Activated naive CD4-positive, alpha-beta T cell treated with anti-CD3 and anti-CD28 coated beads, Interleukin-2, amount 50 U/mL, for 72 hours (primary cell): Measurements from ENCODE around the gene PPP1CA. TPM values are rescaled to one million over a fixed set of nuclear protein-coding genes. Genes with fewer than 3 reads are reported as not detected.

Experiments
- ATAC-seq, 2 donors: fragments of 150-1000 bp; cut with Tn5 transposase; 2 replicates each; pipeline ENCODE4 v1.10.0; 2021; ENCODE audit warnings: mild to moderate bottlenecking in 2 of 2, moderate library complexity in 2 of 2
- DNase-seq, 2 donors: peaks; one replicate each; pipeline ENCODE4 v3.0.0; 2021 to 2022; ENCODE audit warnings: low spot score in 2 of 2
- H3K27ac Mint-ChIP-seq, 2 donors: one replicate each; pipeline ENCODE4 v1.8.0; 2022; ENCODE audit warnings: mild to moderate bottlenecking in 2 of 2, mixed read lengths in 2 of 2
- H3K36me3 Mint-ChIP-seq, 2 donors: one replicate each; pipeline ENCODE4 v1.8.0; 2022; ENCODE audit warnings: mixed read lengths in 2 of 2
- H3K9me3 Mint-ChIP-seq, 2 donors: one replicate each; pipeline ENCODE4 v1.8.0; 2022; ENCODE audit warnings: mixed read lengths in 2 of 2
- total RNA-seq, 2 donors: library from RNA; stranded (reverse); gene quantifications; one replicate each; pipeline ENCODE4 v1.2.3, GENCODE V29; 2022

The PPP1CA gene
- total RNA-seq: 100 to 1,000 TPM; 238 to 253 TPM

DNA sequence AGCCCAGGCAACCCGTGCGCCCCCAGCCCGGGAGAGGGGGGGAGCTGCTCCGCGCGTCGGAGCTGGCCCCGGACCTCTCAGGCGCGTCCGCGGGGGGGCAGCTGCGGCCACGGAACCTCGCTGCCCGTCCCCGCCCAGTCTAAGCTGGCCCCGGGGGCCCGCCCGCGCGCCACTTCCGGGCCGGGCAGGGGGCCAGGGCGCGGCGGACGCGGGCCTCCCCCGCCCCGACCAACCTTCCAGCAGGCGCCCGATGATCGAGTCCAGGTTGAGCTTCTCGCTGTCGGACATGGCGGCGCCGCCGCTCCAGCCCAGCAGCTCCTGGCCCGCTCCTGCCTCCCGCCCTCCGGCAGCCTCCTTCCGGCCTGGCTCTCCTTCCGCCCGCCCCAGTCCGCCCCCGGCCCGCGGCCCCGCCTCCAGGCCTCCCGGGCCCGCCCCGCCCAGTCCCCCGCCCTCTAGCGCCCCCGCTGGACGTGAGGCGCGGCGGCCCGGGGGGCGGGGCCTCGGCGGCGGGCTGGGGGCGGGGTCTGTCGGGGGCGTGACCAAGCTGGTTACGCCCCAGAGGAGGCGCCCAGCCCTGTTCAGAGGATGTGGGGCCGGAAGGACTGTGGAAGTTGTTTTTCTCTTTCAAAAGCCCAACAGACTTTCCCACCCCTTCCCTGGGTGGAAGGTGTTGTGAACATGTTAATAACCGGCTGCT, at the start of gene PPP1CA:
Gene PPP1CA, minus strand, starts transcription at position 364 of the 697 bp plus-strand sequence. Its CDS starts 76 bp downstream, at position 288.
- Mint-ChIP-seq H3K27ac (peak within 1 kb of the TSS; percentile 79 to 92), H3K36me3 (peaks cover 22 to 43% of the 10 kb centered on the region in 2 donors), H3K9me3 (no peaks in the 10 kb centered on the region)
- ATAC-seq (peak; percentile 73 to 81), DNase-seq (peak; percentile 93 to 94)

DNA sequence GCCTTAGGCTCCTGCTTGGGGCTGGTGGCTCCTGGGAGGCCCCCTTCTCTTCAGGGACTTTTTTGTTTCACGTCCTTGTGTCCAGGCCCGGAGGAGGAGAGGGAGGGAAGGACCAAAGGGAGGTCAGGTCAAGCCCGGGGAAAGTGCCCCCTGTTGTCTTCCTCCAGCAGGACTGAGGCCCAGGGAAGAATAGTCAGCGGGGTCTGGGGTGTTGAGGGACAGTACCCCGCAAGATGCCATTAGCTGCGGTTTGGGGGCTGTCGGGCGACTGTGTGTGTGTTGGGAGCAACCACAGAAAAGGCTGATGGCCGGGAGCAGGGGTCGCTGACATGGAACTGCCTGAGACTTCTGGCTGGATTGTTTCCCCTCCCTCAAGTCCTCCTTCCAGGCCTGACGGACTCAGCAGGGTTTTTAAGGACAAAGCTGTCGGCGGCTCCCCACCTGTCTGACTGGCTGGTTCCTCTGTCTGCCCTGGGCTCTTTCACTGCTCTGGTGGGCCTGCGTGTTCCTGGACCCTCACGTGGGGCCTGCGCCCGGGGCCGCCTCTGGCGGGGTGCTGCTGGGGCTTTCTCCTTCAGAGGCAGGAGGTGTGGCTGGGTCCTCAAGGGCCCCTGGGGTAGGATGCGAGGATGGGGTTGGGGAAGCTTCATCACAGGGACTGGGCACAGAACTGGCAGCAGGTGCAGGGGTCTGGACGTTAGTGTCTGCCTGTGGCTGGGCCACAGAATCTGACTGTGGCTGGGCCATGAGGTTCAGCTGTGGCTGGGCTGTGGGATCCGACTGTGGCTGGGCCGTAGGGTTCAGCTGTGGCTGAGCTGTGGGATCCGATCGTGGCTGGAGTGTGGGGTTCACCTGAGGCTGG, 49.4 kb upstream of the PPP1CA start:
- no peaks in the 10 kb centered on the region for H3K9me3 Mint-ChIP-seq
- ATAC-seq (no peak), DNase-seq (no peak)
- peak overlapping the region; percentile 50 to 51 for H3K27ac Mint-ChIP-seq
- H3K36me3 Mint-ChIP-seq: no peaks in the 10 kb centered on the region

DNA sequence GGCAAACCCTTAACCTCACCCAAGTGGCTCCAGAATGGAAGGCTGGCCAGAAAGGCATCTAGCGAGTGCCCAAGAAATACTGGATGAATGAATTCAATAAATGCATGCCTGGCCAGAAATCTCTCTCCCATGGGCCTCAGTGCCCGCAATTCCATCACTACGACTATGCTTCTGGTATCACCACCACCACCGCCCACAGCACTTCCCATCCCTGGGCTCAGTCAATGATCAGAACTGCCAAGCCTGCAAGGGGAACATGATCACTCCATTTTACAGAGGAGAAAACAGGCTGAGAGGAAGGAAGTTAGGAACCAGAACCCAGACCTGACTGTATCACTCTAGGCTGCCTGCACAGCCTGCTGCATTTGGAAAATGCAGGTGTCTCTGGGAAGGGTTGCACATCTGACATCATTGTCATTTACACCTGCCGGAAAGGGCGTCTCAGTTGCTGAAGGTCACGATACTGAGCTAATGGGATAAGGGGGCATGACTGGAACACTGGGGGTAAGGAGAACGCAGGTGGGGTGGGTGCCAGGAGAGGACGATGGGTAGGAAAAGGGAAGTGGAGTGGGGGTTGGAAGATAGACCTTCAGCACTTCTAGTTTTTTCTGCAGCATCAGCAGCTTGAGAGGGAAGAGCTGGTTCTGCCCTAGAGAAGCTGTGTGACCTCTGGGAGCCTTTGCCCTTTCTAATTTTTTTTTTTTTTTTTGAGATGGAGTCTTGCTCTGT, 47.6 kb upstream of the PPP1CA start:
- ATAC-seq (no peak), DNase-seq (no peak)
- no peaks in the 10 kb centered on the region for H3K36me3 Mint-ChIP-seq
- no peaks in the 10 kb centered on the region for H3K9me3 Mint-ChIP-seq
- no peak overlapping the region for H3K27ac Mint-ChIP-seq

DNA sequence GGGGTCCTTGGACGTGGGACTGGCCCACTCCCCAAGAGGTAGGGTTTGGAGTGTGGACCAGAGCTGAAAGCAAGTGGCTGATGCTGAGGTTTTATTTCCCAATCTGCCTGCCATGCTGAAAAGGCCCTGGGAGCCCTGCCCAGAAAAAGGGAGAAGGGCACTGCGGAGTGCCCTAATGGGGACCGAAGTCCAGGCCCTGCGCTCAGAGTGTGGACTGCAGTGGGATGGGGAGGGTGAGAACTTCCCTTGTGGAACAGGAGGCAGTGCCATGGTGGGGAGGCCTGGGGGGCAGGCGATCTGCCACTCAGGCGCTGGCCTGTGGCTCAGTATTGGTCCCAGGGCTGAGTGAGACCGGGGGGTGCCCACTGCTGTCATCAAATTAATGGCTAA, 46.6 kb upstream of the PPP1CA start:
- Mint-ChIP-seq H3K36me3 (no peaks in the 10 kb centered on the region), H3K27ac (no peak overlapping the region), H3K9me3 (no peaks in the 10 kb centered on the region)
- ATAC-seq (no peak), DNase-seq (no peak)

DNA sequence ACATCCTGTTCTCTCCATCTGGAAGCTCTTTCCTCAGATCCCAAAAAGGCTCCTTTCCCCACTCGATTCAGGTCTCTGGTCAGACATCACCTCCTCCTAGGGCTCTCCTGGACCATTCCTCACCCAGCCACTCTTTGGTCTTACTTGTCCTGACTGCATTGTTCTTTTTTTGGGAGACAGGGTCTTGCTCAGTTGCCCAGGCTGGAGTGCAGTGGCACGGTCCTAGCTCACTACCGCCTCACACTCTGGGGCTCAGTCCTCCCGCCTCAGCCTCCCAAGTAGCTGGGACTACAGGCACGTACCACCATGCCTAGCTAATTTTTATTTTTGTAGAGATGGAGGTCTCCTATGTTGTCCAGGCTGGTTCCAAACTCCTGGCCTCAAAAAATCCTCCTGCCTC, 43.9 kb upstream of the PPP1CA start:
- H3K9me3 Mint-ChIP-seq: no peaks in the 10 kb centered on the region

DNA sequence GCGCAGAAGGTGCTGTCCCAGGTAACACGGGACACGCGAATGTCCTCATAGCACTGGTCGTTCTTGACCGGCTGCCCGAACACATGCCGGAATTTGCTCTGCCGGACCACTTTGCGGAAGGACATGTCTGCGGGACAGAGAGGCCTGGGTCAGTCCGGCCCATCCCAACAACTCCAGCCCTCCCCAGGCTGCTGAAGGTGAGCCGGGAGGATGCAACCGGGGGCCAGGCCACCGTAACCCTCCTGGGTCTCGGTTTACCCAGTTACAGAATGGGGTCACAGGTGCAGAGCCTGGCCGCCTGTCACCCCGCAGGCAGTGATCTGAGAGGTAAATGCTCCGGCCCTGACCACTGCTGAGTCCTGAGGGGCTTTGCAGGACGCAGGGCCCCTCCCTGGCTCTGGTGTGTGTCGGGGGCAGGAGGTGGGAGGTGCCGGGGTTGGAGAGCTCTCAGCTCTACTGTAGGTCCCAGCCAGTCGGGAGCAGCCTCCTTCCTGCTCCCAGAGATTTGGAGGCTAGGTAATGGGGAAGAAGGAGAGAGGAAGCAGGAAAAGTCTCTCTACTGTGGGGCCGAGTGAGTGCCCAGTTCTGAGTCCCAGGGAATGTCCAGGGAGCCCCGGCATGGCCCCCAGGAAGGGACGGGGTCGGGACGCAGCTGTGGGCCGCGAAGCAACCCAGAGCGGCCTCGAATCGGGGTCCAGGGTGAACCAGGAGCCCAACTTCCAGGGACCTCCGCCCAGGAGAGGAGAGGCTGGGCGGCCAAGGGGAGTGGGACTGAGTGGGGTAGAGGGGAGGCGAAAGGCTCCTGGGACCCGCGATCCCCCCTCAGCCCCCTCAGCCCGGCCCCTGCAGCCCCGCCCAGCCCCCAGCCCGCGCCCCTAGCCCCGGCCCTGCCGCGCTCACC, 41.1 kb upstream of the PPP1CA start:
- no peaks in the 10 kb centered on the region for H3K9me3 Mint-ChIP-seq
- H3K27ac Mint-ChIP-seq: peak overlapping the region; percentile 65 to 90
- peaks cover 22 to 25% of the 10 kb centered on the region in 2 donors for H3K36me3 Mint-ChIP-seq
- no peak for DNase-seq
- ATAC-seq: no peak

More for the DNA sequence above, 43.9 kb upstream of the PPP1CA start:
- ATAC-seq (no peak), DNase-seq (no peak)
- Mint-ChIP-seq H3K27ac (peak overlapping the region in 1 of 2 donors; percentile 45), H3K36me3 (no peaks in the 10 kb centered on the region)

DNA sequence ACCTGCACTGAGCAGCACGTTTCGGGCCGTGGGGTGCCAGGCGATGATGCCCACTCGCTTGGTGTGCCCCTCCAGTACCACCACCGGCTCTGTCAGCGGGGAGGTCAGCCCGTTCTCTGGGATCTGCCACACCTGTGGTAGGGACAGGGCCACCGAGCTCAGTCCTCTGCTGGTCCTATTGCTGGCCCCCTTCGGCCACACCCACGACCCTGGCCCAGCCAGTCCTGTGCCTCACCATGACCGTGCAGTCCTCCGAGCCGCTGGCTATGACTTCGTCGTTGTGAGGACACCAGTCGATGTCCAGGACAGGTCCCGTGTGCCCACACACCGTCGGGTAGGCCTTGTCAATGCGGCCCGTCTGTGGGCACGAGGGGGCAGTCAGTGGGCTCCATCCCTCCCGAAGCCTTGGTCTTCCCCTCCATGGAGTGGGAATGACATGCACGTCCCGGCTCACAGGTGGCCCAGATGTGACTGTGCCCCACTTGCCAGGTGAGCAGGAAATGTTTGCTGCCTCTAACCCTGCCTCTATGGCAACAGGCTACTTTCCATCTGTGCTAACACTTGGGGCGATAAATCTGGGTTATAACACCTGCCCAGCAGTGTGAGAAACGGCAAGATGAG, 40.2 kb upstream of the PPP1CA start:
- H3K36me3 Mint-ChIP-seq: peaks cover 28 to 30% of the 10 kb centered on the region in 2 donors
- no peaks in the 10 kb centered on the region for H3K9me3 Mint-ChIP-seq
- peak overlapping the region; percentile 65 to 90 for H3K27ac Mint-ChIP-seq
- DNase-seq (no peak), ATAC-seq (no peak)

DNA sequence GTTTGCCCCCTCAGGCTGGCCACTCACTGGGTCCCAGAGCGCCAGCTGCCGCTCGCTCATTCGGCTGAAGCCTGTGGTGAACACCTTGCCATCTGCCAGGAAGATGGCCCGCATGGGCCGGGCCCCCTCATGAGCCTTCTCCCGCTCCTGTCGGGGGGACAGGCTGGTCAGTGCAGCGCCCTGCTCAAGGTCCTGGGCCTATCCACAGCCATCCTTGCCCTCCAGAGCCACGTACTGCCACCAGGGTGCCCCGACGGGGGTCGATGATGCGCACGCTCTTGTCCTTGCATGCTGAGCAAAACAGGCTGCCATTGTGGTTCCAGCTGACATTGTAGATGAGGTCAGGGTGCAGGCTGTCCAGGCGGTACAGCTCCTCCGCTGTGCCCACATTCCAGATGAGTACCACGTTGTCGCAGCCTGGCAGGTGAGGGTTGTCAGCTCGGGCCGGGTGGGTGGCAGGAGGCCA, 39.5 kb upstream of the PPP1CA start:
- Mint-ChIP-seq H3K9me3 (no peaks in the 10 kb centered on the region), H3K36me3 (peaks cover 33 to 36% of the 10 kb centered on the region in 2 donors), H3K27ac (peak overlapping the region; percentile 68 to 90)
- no peak for ATAC-seq
- no peak for DNase-seq

DNA sequence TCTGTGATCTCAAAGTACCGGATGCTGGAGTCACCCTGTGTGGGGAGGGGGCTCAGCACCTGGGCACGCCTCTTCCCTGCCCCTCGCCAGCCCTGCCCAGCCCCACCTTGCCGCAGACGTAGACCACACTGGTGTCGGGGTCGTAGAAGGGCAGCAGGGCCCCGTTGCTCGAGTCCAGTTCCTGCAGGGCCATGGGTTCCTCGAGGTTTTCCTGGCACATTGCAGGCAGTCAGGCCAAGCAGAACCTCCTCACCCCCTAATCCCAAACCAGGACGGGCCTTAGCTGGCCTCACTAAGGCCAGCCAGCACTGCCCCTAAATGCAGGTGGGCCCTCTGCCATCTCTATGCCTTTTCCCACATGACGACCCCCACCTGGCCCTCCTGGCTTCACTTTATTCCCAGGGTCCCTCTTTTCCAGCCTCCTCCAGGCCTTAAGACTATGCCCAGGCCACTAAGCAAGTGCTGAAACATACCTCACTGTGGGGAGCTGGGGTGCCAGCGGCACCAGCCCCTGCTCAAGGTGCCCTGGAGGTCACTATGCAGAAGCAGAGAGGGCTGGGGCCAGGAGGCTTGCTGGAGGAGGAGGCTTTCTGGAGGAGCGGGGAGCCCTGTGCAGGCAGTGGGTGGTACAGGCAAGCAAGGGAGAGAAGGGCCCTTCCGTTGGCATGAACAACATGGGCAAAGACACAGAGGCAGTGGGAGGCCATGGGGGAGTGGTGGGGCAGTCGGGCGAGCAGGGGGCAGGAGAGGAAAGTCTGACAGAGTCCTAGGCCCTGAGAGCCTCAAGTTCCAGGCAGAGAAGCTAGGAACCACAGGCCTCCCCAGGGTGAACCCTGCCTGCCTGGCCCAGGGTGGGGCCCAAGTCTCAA, 38.8 kb upstream of the PPP1CA start:
- Mint-ChIP-seq H3K36me3 (peaks cover 40 to 43% of the 10 kb centered on the region in 2 donors), H3K27ac (peak overlapping the region; percentile 90 to 98), H3K9me3 (no peaks in the 10 kb centered on the region)
- DNase-seq: no peak
- peak in 1 of 2 donors; percentile 10 for ATAC-seq

DNA sequence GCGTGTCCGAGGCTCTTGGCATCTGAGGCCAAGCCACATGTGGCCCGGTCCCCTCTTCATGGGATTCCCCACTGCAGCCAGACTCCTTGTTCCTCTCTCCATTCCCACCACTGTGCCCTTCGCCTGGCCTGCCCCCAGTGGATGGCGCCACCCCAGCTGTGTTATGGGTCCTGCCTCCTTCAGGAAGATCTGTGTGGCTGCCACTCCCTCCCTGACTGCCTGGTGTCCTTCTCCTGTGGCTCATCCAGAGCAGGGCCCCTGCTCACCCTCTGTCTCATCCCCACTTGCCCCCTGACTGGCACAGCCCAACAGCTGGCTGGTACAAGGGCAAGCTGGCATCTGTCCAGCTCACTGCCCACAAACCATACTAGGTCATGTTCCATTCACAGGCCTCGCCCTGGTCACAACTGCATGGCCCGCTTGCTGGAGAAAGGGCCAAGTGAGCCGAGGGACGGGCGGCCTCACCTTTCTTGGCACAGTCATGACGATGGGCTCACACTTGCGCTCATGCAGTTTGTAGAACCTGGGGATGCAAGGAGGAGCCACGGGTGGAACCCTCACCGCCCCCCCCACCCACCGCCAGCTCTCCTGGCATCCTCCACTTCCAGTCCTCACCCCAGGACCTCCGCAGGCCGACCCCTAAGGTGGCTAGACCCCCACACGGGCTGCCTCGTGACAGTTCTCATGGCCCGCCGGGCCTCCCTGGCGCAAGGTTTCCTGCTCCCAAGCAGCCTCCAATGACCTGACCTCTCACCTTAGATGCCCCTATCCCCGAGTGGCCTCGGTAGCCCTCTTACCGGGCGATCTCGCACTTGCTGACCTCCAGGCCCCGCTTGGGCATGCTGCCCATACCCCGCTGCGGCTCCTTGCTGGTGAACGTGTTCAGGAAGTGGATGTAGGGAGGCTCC, 37.9 kb upstream of the PPP1CA start:
- Mint-ChIP-seq H3K27ac (peak overlapping the region; percentile 90 to 98), H3K9me3 (no peaks in the 10 kb centered on the region), H3K36me3 (peaks cover 44 to 47% of the 10 kb centered on the region in 2 donors)
- DNase-seq: peak in 1 of 2 donors; percentile 54
- ATAC-seq: peak; percentile 15 to 30

DNA sequence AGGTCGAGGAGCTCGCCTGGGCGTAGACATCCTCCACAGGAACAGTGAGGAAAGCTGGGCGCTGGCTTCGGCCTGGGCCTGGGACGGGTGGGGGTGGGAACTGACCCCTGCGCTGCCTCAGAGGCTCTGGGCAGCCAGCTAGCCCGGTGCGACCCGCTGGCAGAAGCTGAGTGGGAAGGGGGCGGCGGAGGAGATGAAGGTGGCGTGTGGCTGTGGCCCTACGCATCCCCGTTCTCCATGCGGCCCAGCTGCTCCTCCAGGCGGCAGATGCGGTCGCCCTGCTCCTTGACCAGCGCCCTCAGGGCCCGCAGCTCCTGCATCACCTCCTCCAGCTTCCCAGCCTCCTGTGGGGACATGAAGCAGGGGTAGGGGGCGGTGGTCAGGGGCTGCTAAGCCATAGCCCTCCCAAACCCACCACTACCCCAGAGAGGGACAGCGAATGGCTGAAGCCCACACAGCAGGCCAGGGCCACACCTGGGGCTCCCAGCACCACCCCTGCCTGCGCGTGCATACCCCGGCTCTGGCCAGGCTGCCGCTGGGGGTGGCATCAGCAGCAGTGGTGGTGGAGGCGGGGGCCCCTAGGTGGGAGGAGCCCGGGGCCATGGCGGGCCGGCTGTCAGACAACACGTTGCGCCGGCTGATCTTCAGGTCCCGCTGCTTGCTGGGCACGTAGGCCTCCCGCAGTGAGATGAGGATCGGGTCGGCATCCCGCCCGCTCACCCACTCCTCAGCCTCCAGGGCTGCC, 36.7 kb upstream of the PPP1CA start:
- H3K36me3 Mint-ChIP-seq: peaks cover 44 to 47% of the 10 kb centered on the region in 2 donors
- H3K27ac Mint-ChIP-seq: peak overlapping the region; percentile 90 to 96
- H3K9me3 Mint-ChIP-seq: no peaks in the 10 kb centered on the region
- ATAC-seq: peak; percentile 40 to 74
- peak; percentile 61 to 86 for DNase-seq

DNA sequence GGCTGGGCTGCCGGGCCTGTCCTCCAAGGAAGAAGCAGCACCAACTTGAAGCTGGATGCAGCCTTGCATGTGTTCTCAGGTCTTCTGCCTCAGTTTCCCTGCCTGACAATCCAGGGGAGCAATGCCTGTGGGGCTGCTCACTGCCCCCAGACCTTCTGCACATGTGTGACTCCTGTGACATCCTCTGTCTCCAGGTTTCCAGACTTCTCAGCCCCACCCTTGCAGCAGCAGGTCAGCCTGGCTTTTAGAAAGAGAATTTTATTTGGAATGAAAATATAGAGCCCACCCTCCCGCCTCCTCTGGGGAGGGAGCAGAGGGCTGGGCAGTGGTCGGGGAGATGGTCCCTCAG, 36.1 kb upstream of the PPP1CA start:
- no peaks in the 10 kb centered on the region for H3K9me3 Mint-ChIP-seq
- H3K36me3 Mint-ChIP-seq: peaks cover 44 to 47% of the 10 kb centered on the region in 2 donors
- ATAC-seq: no peak
- H3K27ac Mint-ChIP-seq: peak overlapping the region; percentile 90 to 96
- DNase-seq: no peak

DNA sequence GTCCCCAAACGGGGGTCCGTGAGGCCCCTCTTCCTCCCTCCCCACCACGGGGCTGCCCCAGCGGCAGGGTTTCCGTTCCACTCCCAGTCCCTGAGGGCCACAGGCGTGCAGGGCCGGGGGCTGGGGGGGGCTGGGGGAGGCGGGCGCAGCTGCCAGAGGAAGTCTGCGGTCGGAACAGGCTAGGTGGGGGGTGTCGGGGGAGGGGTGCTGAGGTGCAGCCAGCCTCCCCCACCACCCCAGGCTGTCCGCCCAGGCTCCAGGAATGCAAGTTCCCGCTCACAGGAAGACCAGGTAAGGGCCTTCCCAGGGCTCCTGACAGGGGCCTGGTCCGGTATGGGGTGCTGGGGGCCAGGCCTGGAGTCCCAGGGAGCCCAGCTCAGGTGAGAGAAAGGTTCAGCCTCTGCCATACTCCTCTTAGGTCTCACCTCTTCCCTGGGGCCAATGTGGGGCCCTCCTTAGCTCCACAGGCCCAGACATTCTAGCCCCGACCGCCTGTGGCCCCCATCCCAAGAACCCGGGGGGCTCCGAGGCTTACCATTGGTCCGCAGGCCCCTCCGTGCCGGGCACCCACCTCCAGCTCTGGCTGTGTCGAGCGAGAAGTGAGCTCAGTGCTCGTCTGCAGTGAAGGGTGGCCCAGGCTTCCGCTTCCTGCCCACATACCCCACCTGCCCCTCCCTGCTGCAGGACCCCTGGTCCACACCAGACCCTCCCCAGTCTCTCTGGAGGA, 35.6 kb upstream of the PPP1CA start, which contains the start of gene PTPRCAP:
Gene PTPRCAP, minus strand, starts transcription at position 601 of the 727 bp plus-strand sequence. Its CDS starts 63 bp downstream, at position 538.
- H3K27ac Mint-ChIP-seq: peak within 1 kb of the TSS; percentile 90 to 96
- DNase-seq (peak; percentile 59 to 73), ATAC-seq (peak; percentile 19 to 22)
- peaks cover 45 to 47% of the 10 kb centered on the region in 2 donors for H3K36me3 Mint-ChIP-seq
- H3K9me3 Mint-ChIP-seq: no peaks in the 10 kb centered on the region
